Activated T-helper 9 cell treated with anti-CD3 and anti-CD28 coated beads, Interleukin-2, amount 50 U/mL, for 16 hours (primary cell): Measurements from ENCODE around the gene KYNU.
"Not testable (repeated sequence)": the region's sequence is repeated elsewhere in the genome, so short reads cannot be mapped to it uniquely, and the experiment has no call there.

Source experiments
- DNase-seq: peaks from one replicate; pipeline ENCODE4 v3.0.0-alpha.2; 2020; ENCODE audit warnings: low read depth

The KYNU gene

GRCh38 chr2:142871396-142871795 lies 6.1 kb upstream of the KYNU start:
- DNase-seq = no peak

GRCh38 chr2:142872882-142873724 lies 4.4 kb upstream of the KYNU start:
- no peak for DNase-seq

- no peak for DNase-seq
These were observed 3.6 kb upstream of the KYNU start for GRCh38 chr2:142873831-142874287.

- no peak for DNase-seq
These were observed 3.1 kb upstream of the KYNU start for GRCh38 chr2:142874293-142874814.

GRCh38 chr2:142875010-142875409 lies 2.5 kb upstream of the KYNU start:
- no peak for DNase-seq

GRCh38 chr2:142875652-142876051 lies 1.8 kb upstream of the KYNU start:
- DNase-seq = no peak

- no peak for DNase-seq
These were observed 1.0 kb upstream of the KYNU start for GRCh38 chr2:142876423-142876822.

- no peak for DNase-seq
These were observed 691 bp downstream of the KYNU start for GRCh38 chr2:142878031-142878678.

GRCh38 chr2:142879151-142879550 lies 1.7 kb downstream of the KYNU start:
- DNase-seq = no peak

GRCh38 chr2:142880279-142880678 lies 2.8 kb downstream of the KYNU start:
- no peak for DNase-seq

- DNase-seq = no peak
These were observed 4.2 kb downstream of the KYNU start for GRCh38 chr2:142881619-142882018.

GRCh38 chr2:142882500-142882899 lies 5.0 kb downstream of the KYNU start:
- DNase-seq = not testable (repeated sequence)

- no peak for DNase-seq
These were observed 6.1 kb downstream of the KYNU start for GRCh38 chr2:142883526-142883925.

GRCh38 chr2:142885543-142885942 lies 8.1 kb downstream of the KYNU start:
- DNase-seq = no peak

GRCh38 chr2:142892715-142893114 lies 15.3 kb downstream of the KYNU start:
- DNase-seq = no peak

- DNase-seq = no peak
These were observed 15.8 kb downstream of the KYNU start for GRCh38 chr2:142893241-142893640.

GRCh38 chr2:142897807-142898206 lies 20.3 kb downstream of the KYNU start:
- DNase-seq = no peak

GRCh38 chr2:142900327-142900726 lies 22.9 kb downstream of the KYNU start:
- DNase-seq = not testable (repeated sequence)

GRCh38 chr2:142901780-142902179 lies 24.3 kb downstream of the KYNU start:
- DNase-seq = no peak

GRCh38 chr2:142903726-142904125 lies 26.3 kb downstream of the KYNU start:
- DNase-seq = not testable (repeated sequence)

GRCh38 chr2:142907653-142908052 lies 30.2 kb downstream of the KYNU start:
- no peak for DNase-seq

- no peak for DNase-seq
These were observed 37.2 kb downstream of the KYNU start for GRCh38 chr2:142914507-142915313.
